ENCODE measurements around the gene PPME1.

Gene PPME1

GRCh38 chr11:74141908-74142307 is 29.2 kb upstream of the PPME1 start:
- no peaks in the 10 kb centered on the region for H3K79me2 ChIP-seq (ENCODE audit: insufficient read depth, low read depth)
- H3K4me2 ChIP-seq: no peak overlapping the region
- no peak overlapping the region for H3K4me3 ChIP-seq (IDR thresholded peaks at IDR 0.05; ENCODE audit: insufficient read depth, low read depth, low read length)
- TF ChIP-seq CTCF (conservative IDR thresholded peaks at IDR 0.05; ENCODE audit: low read depth, low read length): no peak
- H3K27ac ChIP-seq: no peak overlapping the region
- no peak overlapping the region for H3K9ac ChIP-seq
- H3K4me1 ChIP-seq (ENCODE audit: low read depth, poor library complexity, severe bottlenecking): no peaks in the 10 kb centered on the region
- H4K20me1 ChIP-seq (ENCODE audit: insufficient read depth): no peaks in the 10 kb centered on the region
- no peaks in the 10 kb centered on the region for H3K36me3 ChIP-seq (ENCODE audit: insufficient read depth)
- H3K27me3 ChIP-seq (ENCODE audit: insufficient read depth, low read depth): no peaks in the 10 kb centered on the region
- no peak overlapping the region for H2AFZ ChIP-seq (ENCODE audit: low read depth)

GRCh38 chr11:74142624-74143023 is 28.5 kb upstream of the PPME1 start:
- H3K4me3 ChIP-seq (IDR thresholded peaks at IDR 0.05; ENCODE audit: insufficient read depth, low read depth, low read length): no peak overlapping the region
- H2AFZ ChIP-seq (ENCODE audit: low read depth): no peak overlapping the region
- no peaks in the 10 kb centered on the region for H3K27me3 ChIP-seq (ENCODE audit: insufficient read depth, low read depth)
- H3K4me1 ChIP-seq (ENCODE audit: low read depth, poor library complexity, severe bottlenecking): no peaks in the 10 kb centered on the region
- TF ChIP-seq CTCF (conservative IDR thresholded peaks at IDR 0.05; ENCODE audit: low read depth, low read length): no peak
- no peak overlapping the region for H3K27ac ChIP-seq
- no peaks in the 10 kb centered on the region for H4K20me1 ChIP-seq (ENCODE audit: insufficient read depth)
- no peaks in the 10 kb centered on the region for H3K36me3 ChIP-seq (ENCODE audit: insufficient read depth)
- no peak overlapping the region for H3K4me2 ChIP-seq
- H3K79me2 ChIP-seq (ENCODE audit: insufficient read depth, low read depth): no peaks in the 10 kb centered on the region
- H3K9ac ChIP-seq: no peak overlapping the region

GRCh38 chr11:74144592-74144991 is 26.5 kb upstream of the PPME1 start:
- no peak overlapping the region for H3K4me3 ChIP-seq (IDR thresholded peaks at IDR 0.05; ENCODE audit: insufficient read depth, low read depth, low read length)
- H3K27ac ChIP-seq: no peak overlapping the region
- H3K4me2 ChIP-seq: no peak overlapping the region
- H3K27me3 ChIP-seq (ENCODE audit: insufficient read depth, low read depth): no peaks in the 10 kb centered on the region
- no peaks in the 10 kb centered on the region for H3K4me1 ChIP-seq (ENCODE audit: low read depth, poor library complexity, severe bottlenecking)
- H3K79me2 ChIP-seq (ENCODE audit: insufficient read depth, low read depth): no peaks in the 10 kb centered on the region
- no peak for TF ChIP-seq CTCF (conservative IDR thresholded peaks at IDR 0.05; ENCODE audit: low read depth, low read length)
- no peaks in the 10 kb centered on the region for H3K36me3 ChIP-seq (ENCODE audit: insufficient read depth)
- no peak overlapping the region for H3K9ac ChIP-seq
- H2AFZ ChIP-seq (ENCODE audit: low read depth): no peak overlapping the region
- H4K20me1 ChIP-seq (ENCODE audit: insufficient read depth): no peaks in the 10 kb centered on the region

- Histone ChIP-seq H3K79me2 (ENCODE audit: insufficient read depth, low read depth) (no peaks in the 10 kb centered on the region), H3K27me3 (ENCODE audit: insufficient read depth, low read depth) (no peaks in the 10 kb centered on the region), H3K9ac (no peak overlapping the region), H3K4me1 (ENCODE audit: low read depth, poor library complexity, severe bottlenecking) (no peaks in the 10 kb centered on the region), H3K4me2 (no peak overlapping the region), H4K20me1 (ENCODE audit: insufficient read depth) (no peaks in the 10 kb centered on the region), H3K36me3 (ENCODE audit: insufficient read depth) (no peaks in the 10 kb centered on the region), H3K4me3 (IDR thresholded peaks at IDR 0.05; ENCODE audit: insufficient read depth, low read depth, low read length) (no peak overlapping the region), H3K27ac (no peak overlapping the region), H2AFZ (ENCODE audit: low read depth) (no peak overlapping the region)
- no peak for TF ChIP-seq CTCF (conservative IDR thresholded peaks at IDR 0.05; ENCODE audit: low read depth, low read length)
These were observed 23.7 kb upstream of the PPME1 start for GRCh38 chr11:74147199-74147929.
